AG08396 (cell line): ENCODE data around the gene CCDC187.
A peak's percentile ranks its signal among the peaks of the same experiment; 100 is the strongest.
"Not testable (repeated sequence)": the region's sequence is repeated elsewhere in the genome, so short reads cannot be mapped to it uniquely, and the experiment has no call there.

Source experiments
- DNase-seq: peaks from one replicate; pipeline ENCODE4 v3.0.0; 2012; ENCODE audit warnings: low spot score, mixed read lengths

CCDC187 gene

DNA sequence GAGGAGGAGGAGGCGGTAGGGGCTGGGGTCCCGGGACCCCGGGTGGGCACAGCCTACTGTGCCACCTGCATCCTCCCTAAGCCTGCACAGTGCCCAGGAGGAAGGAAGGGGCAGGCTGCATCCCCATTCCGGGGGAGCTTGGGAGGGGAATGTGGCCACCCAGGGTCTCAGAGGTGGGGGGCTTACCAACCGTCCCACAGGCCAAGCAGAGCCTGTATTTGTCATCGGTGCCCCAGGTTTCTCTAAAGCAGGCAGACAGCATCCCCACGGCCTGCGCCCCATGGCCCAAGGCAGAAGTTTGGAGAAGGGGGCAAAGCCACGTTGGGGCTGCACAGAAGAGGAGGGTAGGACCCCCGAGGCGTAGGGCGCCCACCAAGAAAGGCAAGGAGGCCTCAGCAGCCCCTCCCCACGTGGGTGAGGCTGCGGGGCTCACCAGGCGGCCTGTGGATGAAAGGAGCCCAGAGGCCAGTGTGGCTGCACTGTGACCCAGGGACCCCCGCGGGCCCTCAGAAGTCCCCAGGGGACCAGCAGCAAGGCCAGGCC is 22.9 kb upstream of the CCDC187 start:
- peak; percentile 42 for DNase-seq

GRCh38 chr9:136326061-136326760 is 22.3 kb upstream of the CCDC187 start:
- DNase-seq = peak; percentile 94

- no peak for DNase-seq
These were observed 21.5 kb upstream of the CCDC187 start for GRCh38 chr9:136325358-136325757.

DNA sequence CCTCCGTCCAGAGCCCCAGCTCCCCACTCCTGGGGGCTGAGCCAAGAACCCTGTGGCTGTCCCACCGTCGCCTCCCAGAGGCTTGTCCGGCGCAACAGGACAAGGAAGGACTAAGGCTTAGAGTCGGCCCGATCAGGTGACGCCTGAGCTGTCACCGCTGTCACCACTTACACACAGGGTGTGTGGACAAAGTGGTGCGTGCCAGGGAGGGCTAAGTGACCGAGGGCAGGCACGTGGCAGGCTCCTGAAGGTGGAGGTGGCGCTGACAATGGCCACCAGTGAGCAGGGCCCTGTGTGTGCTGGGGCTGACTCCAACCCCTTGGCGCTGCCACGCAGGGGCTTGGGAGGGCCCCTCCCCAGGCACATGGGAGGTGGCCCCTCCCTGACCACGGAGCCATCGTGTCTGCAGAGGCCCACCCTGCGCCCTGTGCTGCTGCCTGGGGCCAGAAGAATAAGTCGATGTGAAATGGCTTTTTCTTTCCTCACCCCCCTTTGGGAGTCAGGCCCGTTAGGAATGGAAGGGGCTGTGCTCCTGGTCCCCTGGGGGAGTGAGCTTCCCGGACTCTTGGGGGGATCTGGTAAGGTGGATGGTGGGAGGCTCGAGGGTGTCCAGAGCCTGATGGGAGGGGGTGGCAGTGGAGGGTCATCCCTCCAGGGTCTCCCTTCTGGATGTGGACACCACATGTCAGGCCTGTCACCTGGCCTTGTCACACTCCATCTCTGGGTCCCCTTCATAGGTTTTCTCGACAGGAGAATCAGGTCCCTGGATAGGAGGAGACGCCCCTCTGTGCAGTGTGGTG is 20.8 kb upstream of the CCDC187 start:
- DNase-seq = no peak

- no peak for DNase-seq
These were observed 19.5 kb upstream of the CCDC187 start for GRCh38 chr9:136323371-136323789.

- DNase-seq = no peak
These were observed 18.9 kb upstream of the CCDC187 start for GRCh38 chr9:136322756-136323330.

- no peak for DNase-seq
These were observed 17.7 kb upstream of the CCDC187 start for GRCh38 chr9:136321561-136321960.

DNA sequence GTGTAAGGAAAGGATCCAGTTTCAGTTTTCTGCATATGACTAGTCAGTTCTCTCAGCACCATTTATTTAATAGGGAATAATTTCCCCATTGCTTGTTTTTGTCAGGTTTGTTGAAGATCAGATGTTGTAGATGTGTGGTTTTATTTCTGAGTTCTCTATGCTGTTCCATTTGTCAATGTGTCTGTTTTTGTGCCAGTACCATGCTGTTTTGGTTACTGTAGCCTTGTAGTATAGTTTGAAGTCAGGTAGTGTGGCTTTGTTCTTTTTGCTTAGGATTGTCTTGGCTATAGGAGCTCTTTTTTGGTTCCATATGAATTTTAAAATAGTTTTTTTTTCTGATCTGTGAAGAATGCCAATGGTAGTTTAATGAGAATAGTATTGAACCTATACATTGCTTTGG is 17.1 kb upstream of the CCDC187 start:
- DNase-seq = not testable (repeated sequence)

DNA sequence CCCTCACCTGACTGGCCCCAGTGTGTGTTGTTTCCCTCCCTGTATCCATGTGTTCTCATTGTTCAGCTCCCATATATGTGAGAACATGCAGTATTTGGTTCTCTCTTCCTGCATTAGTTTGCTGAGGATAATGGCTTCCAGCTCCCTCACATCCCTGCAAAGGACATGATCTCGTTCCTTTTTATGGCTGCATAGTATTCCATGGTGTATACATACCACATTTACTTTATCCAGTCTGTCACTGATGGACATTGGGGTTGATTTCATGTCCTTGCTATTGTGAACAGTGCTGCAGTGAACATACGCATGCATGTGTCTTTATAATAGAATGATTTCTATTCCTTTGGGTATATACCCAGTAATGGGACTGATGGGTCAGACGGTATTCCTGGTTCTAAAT is 16.1 kb upstream of the CCDC187 start:
- DNase-seq = not testable (repeated sequence)

DNA sequence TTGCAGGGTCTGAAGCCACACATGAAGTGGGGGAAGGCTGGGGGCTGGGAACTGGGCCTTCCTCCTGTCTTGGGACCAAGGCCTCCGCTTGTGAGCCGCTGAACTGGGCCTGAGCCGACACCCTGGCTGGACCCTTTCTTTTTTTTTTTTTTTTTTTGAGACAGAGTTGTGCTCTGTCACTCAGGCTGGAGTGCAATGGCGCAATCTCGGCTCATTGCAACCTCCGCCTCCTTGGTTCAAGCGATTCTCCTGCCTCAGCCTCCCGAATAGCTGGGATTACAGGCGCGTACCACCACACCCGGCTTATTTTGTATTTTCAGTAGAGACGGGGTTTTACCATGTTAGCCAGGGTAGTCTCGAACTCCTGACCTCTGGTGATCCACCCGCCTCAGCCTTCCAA is 15.3 kb upstream of the CCDC187 start:
- not testable (repeated sequence) for DNase-seq

DNA sequence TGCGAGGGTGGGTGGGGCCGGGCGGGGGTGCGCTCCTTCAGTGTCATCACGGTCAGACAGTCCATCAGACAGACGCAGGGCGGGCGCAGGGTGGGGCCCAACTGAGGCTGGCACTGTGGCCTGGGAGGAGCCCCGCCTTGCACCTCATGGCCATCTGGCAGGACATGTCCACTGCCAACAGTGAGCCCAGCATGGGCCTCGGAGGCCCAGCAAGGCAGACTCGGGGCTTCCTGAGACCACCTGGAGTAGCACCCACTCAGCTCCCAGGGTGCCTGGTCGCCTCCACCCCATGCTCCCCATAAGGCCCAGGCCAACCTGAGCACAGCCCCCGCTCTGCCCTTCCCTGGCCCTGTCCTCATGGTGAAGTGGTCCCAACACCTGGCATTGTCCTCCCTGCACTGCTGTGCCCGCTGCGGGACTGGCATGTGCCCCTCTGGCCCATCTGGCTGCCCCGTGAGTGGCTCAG is 14.9 kb upstream of the CCDC187 start:
- DNase-seq = no peak

GRCh38 chr9:136318111-136318775 is 14.3 kb upstream of the CCDC187 start:
- DNase-seq = no peak

DNA sequence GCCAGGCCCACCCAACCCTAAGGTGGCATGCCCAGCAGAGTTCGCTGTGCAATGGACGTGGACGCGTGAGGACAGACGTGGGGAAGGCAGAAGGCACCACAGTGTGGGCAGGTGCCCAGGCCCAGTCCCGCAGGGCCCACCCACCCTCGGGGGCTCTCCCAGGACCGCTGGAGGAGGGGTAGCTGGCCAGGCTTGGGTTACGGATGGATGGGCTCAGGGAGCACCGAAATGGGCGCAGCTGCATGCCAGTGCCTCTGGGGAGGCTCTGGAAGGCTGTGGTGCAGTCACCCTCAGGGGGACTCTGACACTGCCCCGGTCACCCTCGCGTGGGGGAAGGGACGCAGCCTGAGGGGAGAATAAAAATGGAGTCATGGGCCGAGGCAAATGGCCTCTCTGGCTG is 13.8 kb upstream of the CCDC187 start:
- no peak for DNase-seq

DNA sequence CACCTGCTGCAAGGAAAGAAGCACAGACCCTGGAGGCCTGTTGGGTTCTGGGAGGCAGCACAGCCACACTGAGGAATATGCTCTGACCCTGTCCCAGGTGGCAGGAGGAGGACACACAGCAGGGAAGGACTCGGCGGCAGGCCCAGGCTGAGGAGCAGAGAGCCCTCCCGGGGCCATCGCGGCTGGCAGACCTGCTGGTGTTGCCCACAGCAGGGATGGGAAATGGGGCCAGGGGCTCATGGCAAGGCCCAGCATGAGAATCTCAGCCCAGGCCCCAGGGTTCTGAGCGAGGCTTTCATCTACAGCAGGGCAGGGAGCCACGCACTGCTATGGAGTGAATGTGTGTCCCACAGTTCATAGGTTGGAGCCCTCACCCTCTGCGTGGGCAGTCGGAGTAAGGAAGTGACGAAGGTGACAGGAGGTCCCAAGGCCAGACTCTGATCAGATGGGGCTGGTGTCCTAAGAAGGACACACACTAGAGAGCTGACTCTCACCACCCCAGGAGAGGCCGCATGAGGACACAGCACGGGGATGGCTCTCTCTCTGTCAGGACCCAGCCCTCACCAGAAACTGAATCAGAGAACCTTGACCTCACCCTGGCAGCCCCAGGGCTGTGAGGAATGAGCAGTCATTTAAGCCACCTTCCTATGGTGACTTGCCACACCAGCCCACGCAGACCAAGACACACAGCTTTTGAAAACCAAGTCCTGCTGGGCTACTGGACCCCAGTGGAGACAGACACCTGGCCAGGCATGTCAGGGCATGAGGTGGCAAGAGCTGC is 13.2 kb upstream of the CCDC187 start:
- DNase-seq = no peak

DNA sequence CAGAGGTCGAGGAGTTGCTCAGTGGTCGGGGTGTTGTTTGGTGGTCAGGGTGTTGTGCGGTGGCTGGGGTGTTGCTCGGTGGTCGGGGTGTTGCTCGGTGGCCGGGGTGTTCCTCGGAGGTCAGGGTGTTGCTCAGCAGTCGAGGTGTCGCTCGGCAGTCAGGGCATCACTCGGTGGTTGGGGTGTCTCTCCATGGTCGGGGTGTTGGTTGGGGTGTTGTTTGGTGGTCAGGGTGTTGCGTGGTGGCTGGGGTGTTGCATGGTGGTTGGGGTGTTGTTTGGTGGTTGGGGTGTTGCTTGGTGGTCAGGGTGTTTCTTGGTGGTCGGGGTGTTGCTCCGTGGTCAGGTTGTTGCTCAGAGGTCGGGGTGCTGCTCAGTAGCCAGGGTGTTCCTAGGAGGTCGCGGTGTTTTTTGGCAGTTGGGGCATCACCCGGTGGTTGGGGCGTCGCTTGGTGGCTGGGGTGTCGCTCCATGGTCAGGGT is 12.4 kb upstream of the CCDC187 start:
- DNase-seq = no peak

GRCh38 chr9:136314944-136315343 is 11.1 kb upstream of the CCDC187 start:
- no peak for DNase-seq

DNA sequence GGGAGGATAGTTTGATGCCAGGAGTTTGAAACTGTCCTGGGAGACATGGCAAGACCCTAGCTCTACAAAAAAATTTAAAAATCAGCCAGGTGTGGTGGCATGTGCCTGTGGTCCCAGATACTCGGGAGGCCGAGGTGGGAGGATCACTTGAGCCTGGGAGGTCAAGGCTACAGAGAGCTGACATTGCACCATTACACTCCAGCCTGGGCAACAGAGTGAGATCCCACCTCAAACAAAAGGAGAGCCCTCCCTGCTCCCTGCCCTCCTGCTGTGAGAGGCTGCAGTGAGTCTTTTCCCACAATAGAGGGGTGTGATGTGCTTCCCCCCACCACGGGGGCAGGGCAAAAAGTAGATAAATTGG is 10.1 kb upstream of the CCDC187 start:
- DNase-seq = no peak

DNA sequence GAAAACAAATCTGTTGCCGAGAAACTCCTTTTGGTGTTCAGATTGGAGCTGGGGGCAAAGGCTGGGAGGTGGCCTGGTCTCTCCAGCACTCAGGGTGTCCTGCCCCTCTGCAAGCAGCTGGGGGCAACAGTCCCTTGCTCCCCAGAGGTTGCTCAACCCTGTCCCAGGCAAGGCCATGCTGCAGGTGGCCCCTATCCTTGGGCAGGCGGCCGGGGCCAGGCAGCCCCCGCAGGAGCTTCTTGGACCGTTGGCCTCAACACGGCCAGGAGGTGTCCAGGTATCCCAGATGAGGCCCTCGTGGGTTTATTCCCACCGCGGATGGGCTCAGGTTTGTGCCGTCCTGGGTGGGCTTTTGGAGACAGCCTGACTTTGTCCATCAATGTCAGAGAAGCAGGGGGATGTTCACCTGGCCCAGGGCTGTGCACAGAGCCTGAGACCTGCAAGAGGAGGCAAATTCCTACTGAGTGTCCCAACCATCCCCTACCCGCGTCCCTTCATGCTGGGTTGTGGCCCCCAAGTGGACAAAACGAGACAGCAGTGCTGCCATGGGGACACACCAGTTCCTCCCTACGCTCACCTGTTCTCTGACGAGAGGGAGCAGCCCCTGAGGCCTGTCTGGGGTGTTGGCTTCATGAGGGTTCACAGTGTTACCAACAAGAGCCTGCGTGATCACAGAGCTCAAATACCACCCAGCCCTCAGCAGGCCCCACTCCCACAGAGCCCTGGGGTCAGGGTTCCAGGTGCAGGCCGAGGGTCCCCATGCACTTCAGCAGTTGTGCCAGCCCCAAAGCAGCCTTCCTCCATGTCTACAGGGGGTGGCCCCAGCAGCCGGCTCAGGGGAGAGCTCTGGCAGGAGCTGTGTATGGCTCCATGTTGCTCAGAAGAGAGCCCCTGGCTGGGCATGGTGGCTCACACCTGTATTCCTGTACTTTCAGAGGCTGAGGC is 9.5 kb upstream of the CCDC187 start:
- no peak for DNase-seq

DNA sequence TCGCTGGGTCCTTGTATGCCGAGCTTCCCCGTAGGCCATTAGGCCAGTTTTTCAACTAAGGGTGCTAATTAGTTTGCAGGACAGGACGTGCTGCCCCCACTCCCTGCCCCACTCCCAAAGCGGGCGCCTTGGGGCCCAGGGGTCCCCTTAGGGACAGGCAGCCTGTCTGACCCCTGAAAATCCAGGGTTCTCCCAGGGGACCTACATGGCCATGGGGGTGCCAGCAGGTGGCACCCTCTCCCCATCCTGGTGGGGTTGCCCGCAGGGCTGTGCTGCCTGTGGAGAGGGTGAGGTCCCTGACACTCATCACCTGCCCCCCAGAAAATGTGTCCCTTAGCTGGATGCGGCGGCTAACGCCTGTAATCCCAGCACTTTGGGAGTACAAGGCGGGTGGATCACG is 8.5 kb upstream of the CCDC187 start:
- DNase-seq = peak; percentile 93

- no peak for DNase-seq
These were observed 8.1 kb upstream of the CCDC187 start for GRCh38 chr9:136312009-136312375.
